Ovary (tissue), 9 donors: ENCODE data around the gene FAM135A. TPM values are rescaled to one million over a fixed set of nuclear protein-coding genes. Genes with fewer than 3 reads are reported as not detected.
"Not testable (repeated sequence)": the region's sequence is repeated elsewhere in the genome, so short reads cannot be mapped to it uniquely, and the experiment has no call there.

Experiments used
- DNase-seq, 5 donors: peaks; one replicate each; pipeline ENCODE4 v3.0.0-alpha.2; 2019 to 2020
- H3K27ac ChIP-seq, 2 donors: fragments of 200-600 bp; one replicate each; pipeline versions ENCODE4 v1.5.1 to v1.8.0; 2019 to 2022
- H3K27me3 ChIP-seq: fragments of 200-600 bp; one replicate; pipeline ENCODE4 v1.8.0; 2022
- H3K36me3 ChIP-seq: fragments of 200-600 bp; sonication (generic); one replicate; pipeline ENCODE4 v1.5.1; 2019
- H3K4me1 ChIP-seq: one replicate; pipeline ENCODE4 v1.8.1; 2013; ENCODE audit warnings: mild to moderate bottlenecking, moderate library complexity; ENCODE audit not compliant: insufficient read depth
- H3K4me3 ChIP-seq: fragments of 200-600 bp; sonication (generic); one replicate; pipeline ENCODE4 v1.5.1; 2017
- H3K9me3 ChIP-seq, 2 donors: fragments of 200-600 bp in 1 of 2; sonication (generic) in 1 of 2; one replicate each; pipeline versions ENCODE4 v1.5.1 to v1.8.1; 2013 to 2019; ENCODE audit warnings: mild to moderate bottlenecking in 1 of 2, moderate library complexity in 1 of 2
- CTCF ChIP-seq, 3 donors: fragments of 450-650 bp in 2 of 3; fragments of 200-600 bp in 1 of 3; IDR thresholded peaks; one replicate each; pipeline versions ENCODE4 v1.5.1 to v1.8.0; 2016 to 2022; ENCODE audit warnings: antibody characterized with exemption in 3 of 3, mild to moderate bottlenecking in 1 of 3
- EP300 ChIP-seq: sonication (generic); formaldehyde crosslinking; IDR thresholded peaks from one replicate; pipeline ENCODE4 v1.6.1; 2017; ENCODE audit warnings: antibody characterized with exemption
- POLR2A ChIP-seq: fragments of 450-650 bp; IDR thresholded peaks from one replicate; pipeline ENCODE4 v1.6.1; 2017; ENCODE audit warnings: antibody characterized with exemption, mild to moderate bottlenecking, moderate library complexity
- WGBS, 3 donors: extraction: QIAGEN DNeasy Blood & Tissue Kit in 1 of 3; methylation state at CpG; one replicate each; pipeline versions ENCODE4 v1.1.5 to v1.1.7; 2013 to 2017; 5-methylcytosine and 5-hydroxymethylcytosine counted together
- intact Hi-C, 4 donors: fragments of 100-400 bp; cut with DNase I; formaldehyde crosslinking; loops; one replicate each; pipeline versions ENCODE4 v1.11.0 to v1.15.1; 2022 to 2023
- polyA plus RNA-seq, 2 donors: library from polyadenylated mRNA; stranded (reverse); fragments of 200-250 nt in 1 of 2; fragments of 350-450 nt in 1 of 2; fragmentation: Illumina TruSeq in 1 of 2; extraction: RNeasy Lipid Tissue Mini Kit (QIAGEN cat#74804) in 1 of 2; gene quantifications; one replicate each; pipeline ENCODE4 v1.2.3, GENCODE V29; 2013 to 2014
- total RNA-seq, 7 donors: library from RNA; depleted of rRNA in 2 of 7; stranded (reverse); fragments of >200 nt in 2 of 7; fragmentation: NEBNext Ultra II Directional in 3 of 7; extraction: Animal tissue kit (Norgen Biotek cat#: 25700) in 3 of 7; gene quantifications; one replicate each; pipeline versions ENCODE4 v1.1.0 to v1.2.4, GENCODE V29; 2016 to 2023
- donor health status: DM: no; HTN: no; CAD: no; lungs with moderate emphysema.
- donor health status: DM: no; HTN: no; CAD: no.
- donor health status: Bipolar disorder and iron deficiency.
- donor health status: DM: yes; HTN: yes; CAD: no.
- donor health status: DM: no; HTN: no; CAD: no.
- donor health status: DM: yes; HTN: yes; CAD: no.

The FAM135A gene
- total and polyA plus RNA-seq, 9 donors: 8.6 to 34.1 (median 25.1) TPM

DNA sequence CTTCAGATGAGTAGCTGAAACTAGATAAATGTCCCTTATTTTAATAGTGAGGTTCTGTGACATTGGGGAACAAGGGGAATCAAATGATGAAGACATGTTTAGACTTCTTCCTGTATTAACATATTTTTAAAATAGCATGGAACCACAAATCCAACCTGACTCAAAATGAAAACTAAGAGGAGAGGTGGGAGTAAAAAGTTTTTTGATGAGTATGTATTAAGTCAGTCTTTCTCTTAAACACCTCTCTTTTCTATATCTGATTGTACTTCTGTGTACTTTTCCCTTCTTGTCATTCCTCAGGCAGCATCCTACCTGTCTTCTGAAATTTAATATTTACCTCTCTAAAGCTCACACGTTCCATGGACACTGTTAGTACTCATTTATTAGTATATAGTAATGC lies 144.7 kb downstream of the FAM135A start:
- Histone ChIP-seq H3K27ac (no peak overlapping the region), H3K4me3 (no peak overlapping the region), H3K27me3 (no peaks in the 10 kb centered on the region), H3K9me3 (no peaks in the 10 kb centered on the region), H3K4me1 (no peaks in the 10 kb centered on the region), H3K36me3 (no peaks in the 10 kb centered on the region)
- WGBS, 3 donors: 90 to 95% (median 95%) methylated on average over 1 of the region's 1 CpG
- intact Hi-C loops: no loop called here
- no peak for TF ChIP-seq CTCF (IDR thresholded peaks at IDR 0.05)
- no peak for TF ChIP-seq EP300
- no peak for TF ChIP-seq POLR2A
- DNase-seq: no peak

DNA sequence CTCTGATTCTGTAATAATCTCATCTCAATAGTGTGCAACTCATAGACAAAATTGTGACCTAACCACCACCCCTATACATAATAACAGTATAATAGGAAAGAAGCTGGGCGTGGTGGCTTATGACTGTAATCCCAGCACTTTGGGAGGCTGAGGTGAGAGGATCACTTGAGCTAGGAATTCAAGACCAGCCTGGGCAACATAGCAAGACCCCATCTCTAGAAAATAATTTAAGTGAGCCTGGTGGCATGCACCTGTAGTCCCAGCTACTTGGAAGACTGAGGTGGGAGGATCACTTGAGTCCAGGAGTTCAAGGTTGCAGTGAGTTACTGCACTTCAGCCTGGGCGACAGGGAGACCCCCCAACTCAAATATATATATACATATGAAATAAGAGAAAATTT lies 149.1 kb downstream of the FAM135A start:
- 68 to 81% (median 74%) methylated on average over 2 of the region's 2 CpGs for WGBS, 3 donors
- H3K27ac ChIP-seq, H3K27me3 ChIP-seq, DNase-seq, H3K9me3 ChIP-seq, H3K4me1 ChIP-seq, H3K36me3 ChIP-seq, H3K4me3 ChIP-seq: not testable (repeated sequence)
- intact Hi-C loops: loop anchor here in 1 of 4 donors (10.0 kb wide), 1 partner anchor 112 kb away; no protein-coding TSS in a partner anchor

DNA sequence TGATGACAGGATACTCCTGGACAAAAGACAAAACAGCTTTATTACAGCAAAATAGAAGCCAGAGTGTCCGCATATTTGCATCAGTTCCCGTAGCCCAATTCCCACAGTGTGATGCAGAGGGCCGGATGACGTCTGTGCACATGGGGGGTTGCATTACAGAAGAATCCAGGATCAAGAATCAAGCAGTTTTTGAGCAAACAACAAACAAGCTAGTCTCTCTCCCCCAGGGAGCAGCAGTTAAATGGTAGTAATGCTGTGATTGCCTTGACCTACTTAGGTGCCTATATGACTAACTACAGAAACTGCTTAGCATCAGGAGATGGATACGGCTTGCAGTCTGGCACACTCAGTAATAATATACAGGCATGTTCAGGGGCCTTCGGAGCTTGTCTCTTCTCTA lies 150.2 kb downstream of the FAM135A start:
- no peak overlapping the region for H3K4me3 ChIP-seq
- WGBS, 3 donors: 46 to 57% (median 52%) methylated on average over 6 of the region's 6 CpGs
- H3K4me1 ChIP-seq: no peaks in the 10 kb centered on the region
- peak in 1 of 5 donors; percentile 18 for DNase-seq
- no peak for TF ChIP-seq CTCF (IDR thresholded peaks at IDR 0.05)
- TF ChIP-seq EP300: no peak
- TF ChIP-seq POLR2A: no peak
- no peaks in the 10 kb centered on the region for H3K27me3 ChIP-seq
- no peaks in the 10 kb centered on the region for H3K9me3 ChIP-seq
- intact Hi-C loops: loop anchor here in 1 of 4 donors (10.0 kb wide), 1 partner anchor 111 kb away; no protein-coding TSS in a partner anchor
- H3K27ac ChIP-seq: no peak overlapping the region
- H3K36me3 ChIP-seq: no peaks in the 10 kb centered on the region

- Histone ChIP-seq H3K36me3 (no peaks in the 10 kb centered on the region), H3K27me3 (no peaks in the 10 kb centered on the region), H3K27ac (peak within 1 kb of the TSS; percentile 85 to 89), H3K4me1 (no peaks in the 10 kb centered on the region), H3K4me3 (peak within 1 kb of the TSS; percentile 82), H3K9me3 (no peaks in the 10 kb centered on the region)
- DNase-seq: peak; percentile 91 to 95 (median 93)
- TF ChIP-seq EP300 (no peak), CTCF (IDR thresholded peaks at IDR 0.05) (no peak), POLR2A (peak; percentile 56)
- 0 to 1% (median 1%) methylated on average over 44 to 49 of the region's 49 CpGs for WGBS, 3 donors
- intact Hi-C loops: loop anchor here in 1 of 4 donors (10.0 kb wide), 1 partner anchor 108 kb away; no protein-coding TSS in a partner anchor
Measured at GRCh38 chr6:70566751-70567382, 153.6 kb downstream of the FAM135A start, which contains the start of gene SDHAF4. SDHAF4 (plus strand) TSS chr6:70566930; CDS start chr6:70566941, 11 bp downstream.

DNA sequence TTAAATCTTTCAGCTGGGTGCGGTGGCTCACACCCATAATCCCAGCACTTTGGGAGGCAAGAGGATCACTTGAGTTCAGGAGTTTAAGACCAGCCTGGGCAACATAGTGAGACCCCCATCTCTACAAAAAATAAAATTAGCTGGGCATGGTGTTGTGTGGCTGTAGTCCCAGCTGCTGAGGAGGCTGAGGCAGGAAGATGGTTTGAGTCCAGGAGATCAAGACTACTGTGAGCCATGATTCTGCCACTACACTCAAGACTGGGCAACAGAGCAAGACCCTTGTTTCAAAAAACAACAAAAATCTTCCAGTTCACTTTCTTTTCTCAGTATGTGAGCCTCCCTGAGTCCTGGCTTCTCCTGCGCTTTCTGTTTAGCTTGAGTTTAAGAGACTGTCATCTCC lies 161.3 kb downstream of the FAM135A start:
- intact Hi-C loops: no loop called here
- DNase-seq: no peak
- Histone ChIP-seq H3K27me3 (no peaks in the 10 kb centered on the region), H3K4me3 (no peak overlapping the region), H3K36me3 (no peaks in the 10 kb centered on the region), H3K9me3 (no peaks in the 10 kb centered on the region), H3K27ac (no peak overlapping the region), H3K4me1 (no peaks in the 10 kb centered on the region)
- 97 to 100% (median 97%) methylated on average over 2 of the region's 2 CpGs for WGBS, 3 donors
- TF ChIP-seq POLR2A (no peak), EP300 (no peak), CTCF (IDR thresholded peaks at IDR 0.05) (no peak)
